Psoas muscle (tissue), 8 donors: ENCODE measurements around the gene RFX2. TPM values are rescaled to one million over a fixed set of nuclear protein-coding genes. Genes with fewer than 3 reads are reported as not detected.

Source experiments
- ATAC-seq, 4 donors: fragments of 200-7000 bp; cut with Tn5 transposase; one replicate each; pipeline ENCODE4 v1.9.1; 2020; ENCODE audit warnings: moderate library complexity in 3 of 4, mild to moderate bottlenecking in 2 of 4
- DNase-seq, 2 donors: peaks; one replicate each; pipeline ENCODE4 v3.0.0-alpha.2; 2020
- H3K27ac ChIP-seq: fragments of 200-600 bp; one replicate; pipeline ENCODE4 v1.8.0; 2022
- H3K27me3 ChIP-seq, 3 donors: fragments of 200-600 bp in 1 of 3; one replicate each; pipeline versions ENCODE4 v1.6.1 to v1.8.0; 2013 to 2022; ENCODE audit warnings: low read length in 2 of 3, mild to moderate bottlenecking in 2 of 3, moderate library complexity in 1 of 3; ENCODE audit not compliant: insufficient read depth in 3 of 3
- H3K36me3 ChIP-seq, 2 donors: fragments of 200-600 bp in 1 of 2; one replicate each; pipeline versions ENCODE4 v1.6.1 to v1.8.0; 2013 to 2022; ENCODE audit warnings: low read depth in 1 of 2, mild to moderate bottlenecking in 1 of 2, moderate library complexity in 1 of 2; ENCODE audit not compliant: insufficient read depth in 1 of 2
- H3K4me1 ChIP-seq: fragments of 200-600 bp; one replicate; pipeline ENCODE4 v1.8.0; 2022
- H3K4me3 ChIP-seq: fragments of 200-600 bp; one replicate; pipeline ENCODE4 v1.8.0; 2022; ENCODE audit warnings: mild to moderate bottlenecking
- H3K9me3 ChIP-seq: fragments of 200-600 bp; one replicate; pipeline ENCODE4 v1.8.0; 2022
- CTCF ChIP-seq: fragments of 200-600 bp; IDR thresholded peaks from one replicate; pipeline ENCODE4 v1.8.0; 2022; ENCODE audit warnings: antibody characterized with exemption
- WGBS, 3 donors: extraction: QIAGEN DNeasy Blood & Tissue Kit; methylation state at CpG; one replicate each; pipeline versions ENCODE4 v1.1.6 to v1.1.7; 2013; 5-methylcytosine and 5-hydroxymethylcytosine counted together
- intact Hi-C, 2 donors: fragments of 100-400 bp; cut with DNase I; formaldehyde crosslinking; loops; one replicate each; pipeline versions ENCODE4 v1.11.0 to v1.14.2; 2022
- polyA plus RNA-seq, 3 donors: library from polyadenylated mRNA; stranded (reverse); fragments of 200-250 nt; gene quantifications; one replicate each; pipeline ENCODE4 v1.2.3, GENCODE V29; 2013
- total RNA-seq, 4 donors: library from RNA; stranded (reverse); fragmentation: NEBNext Ultra II Directional in 2 of 4; extraction: Animal tissue kit (Norgen Biotek cat#: 25700) in 2 of 4; gene quantifications; one replicate each; pipeline versions ENCODE4 v1.2.1 to v1.2.4, GENCODE V29; 2021 to 2023
- donor health status: healthy with polysubstance abuse.
- donor health status: DM: no; HTN: no; CAD: no; lungs with moderate emphysema.
- donor health status: Bipolar disorder and iron deficiency.
- donor health status: healthy.
- donor health status: DM: yes; HTN: yes; CAD: no.
- donor health status: DM: no; HTN: no; CAD: no.
- donor health status: DM: no; HTN: no; CAD: no.
- donor health status: DM: yes; HTN: yes; CAD: no.

The RFX2 gene
- total and polyA plus RNA-seq, 7 donors = 0.58 to 2.1 (median 1.0) TPM

GRCh38 chr19:6061376-6062130 lies 48.7 kb downstream of the RFX2 start:
- Histone ChIP-seq H3K4me1 (peaks cover 21% of the 10 kb centered on the region), H3K9me3 (no peaks in the 10 kb centered on the region), H3K36me3 (no peaks in the 10 kb centered on the region), H3K27ac (peak overlapping the region; percentile 58), H3K4me3 (no peak overlapping the region), H3K27me3 (peaks cover 0 to 23% (median 0%) of the 10 kb centered on the region in 3 donors)
- no peak for TF ChIP-seq CTCF
- ATAC-seq (no peak), DNase-seq (peak in 1 of 2 donors; percentile 28)
- WGBS, 3 donors = 71 to 78% (median 72%) methylated on average over 16 of the region's 16 CpGs
- intact Hi-C loops = no loop called here

GRCh38 chr19:6060600-6061375 lies 49.5 kb downstream of the RFX2 start:
- ATAC-seq (no peak), DNase-seq (peak; percentile 31 to 59)
- Histone ChIP-seq H3K36me3 (no peaks in the 10 kb centered on the region), H3K27me3 (peaks cover 0 to 17% (median 0%) of the 10 kb centered on the region in 3 donors), H3K27ac (no peak overlapping the region), H3K4me1 (peaks cover 21% of the 10 kb centered on the region), H3K9me3 (no peaks in the 10 kb centered on the region), H3K4me3 (no peak overlapping the region)
- WGBS, 3 donors = 83 to 89% (median 88%) methylated on average over 21 of the region's 21 CpGs
- intact Hi-C loops = no loop called here
- TF ChIP-seq CTCF = no peak

GRCh38 chr19:6059988-6060599 lies 50.2 kb downstream of the RFX2 start:
- ATAC-seq (no peak), DNase-seq (no peak)
- intact Hi-C loops = loop anchor here (5.0 kb wide), 1 partner anchor 52 kb away; the partner anchor contains the start of gene RFX2 (in 2 of the 2)
- Histone ChIP-seq H3K27ac (no peak overlapping the region), H3K27me3 (peaks cover 0 to 11% (median 0%) of the 10 kb centered on the region in 3 donors), H3K36me3 (no peaks in the 10 kb centered on the region), H3K4me3 (no peak overlapping the region), H3K4me1 (peaks cover 21% of the 10 kb centered on the region), H3K9me3 (no peaks in the 10 kb centered on the region)
- TF ChIP-seq CTCF = no peak
- WGBS, 3 donors = 89 to 96% (median 93%) methylated on average over 4 of the region's 4 CpGs

GRCh38 chr19:6059396-6059947 lies 50.8 kb downstream of the RFX2 start:
- DNase-seq (no peak), ATAC-seq (no peak)
- H3K9me3 ChIP-seq = no peaks in the 10 kb centered on the region
- peaks cover 21% of the 10 kb centered on the region for H3K4me1 ChIP-seq
- peaks cover 0 to 5% (median 0%) of the 10 kb centered on the region in 3 donors for H3K27me3 ChIP-seq
- intact Hi-C loops = loop anchor here (5.0 kb wide), 1 partner anchor 53 kb away; the partner anchor contains the start of gene RFX2 (in 2 of the 2)
- no peak overlapping the region for H3K27ac ChIP-seq
- H3K36me3 ChIP-seq = no peaks in the 10 kb centered on the region
- TF ChIP-seq CTCF = no peak
- WGBS, 3 donors = 86 to 88% (median 86%) methylated on average over 6 of the region's 6 CpGs
- H3K4me3 ChIP-seq = no peak overlapping the region
